GM12873 (cell line): ENCODE measurements around the gene RINL.

Experiments used
- TF ChIP-seq, protein P1 (sequence below): IDR thresholded peaks from 2 replicates; pipeline ENCODE4 v1.5.1; 2012; ENCODE audit warnings: low read depth, mild to moderate bottlenecking, moderate library complexity, low read length, control low read depth; ENCODE audit not compliant: insufficient read depth; ENCODE audit errors: missing control alignments

The RINL gene

DNA sequence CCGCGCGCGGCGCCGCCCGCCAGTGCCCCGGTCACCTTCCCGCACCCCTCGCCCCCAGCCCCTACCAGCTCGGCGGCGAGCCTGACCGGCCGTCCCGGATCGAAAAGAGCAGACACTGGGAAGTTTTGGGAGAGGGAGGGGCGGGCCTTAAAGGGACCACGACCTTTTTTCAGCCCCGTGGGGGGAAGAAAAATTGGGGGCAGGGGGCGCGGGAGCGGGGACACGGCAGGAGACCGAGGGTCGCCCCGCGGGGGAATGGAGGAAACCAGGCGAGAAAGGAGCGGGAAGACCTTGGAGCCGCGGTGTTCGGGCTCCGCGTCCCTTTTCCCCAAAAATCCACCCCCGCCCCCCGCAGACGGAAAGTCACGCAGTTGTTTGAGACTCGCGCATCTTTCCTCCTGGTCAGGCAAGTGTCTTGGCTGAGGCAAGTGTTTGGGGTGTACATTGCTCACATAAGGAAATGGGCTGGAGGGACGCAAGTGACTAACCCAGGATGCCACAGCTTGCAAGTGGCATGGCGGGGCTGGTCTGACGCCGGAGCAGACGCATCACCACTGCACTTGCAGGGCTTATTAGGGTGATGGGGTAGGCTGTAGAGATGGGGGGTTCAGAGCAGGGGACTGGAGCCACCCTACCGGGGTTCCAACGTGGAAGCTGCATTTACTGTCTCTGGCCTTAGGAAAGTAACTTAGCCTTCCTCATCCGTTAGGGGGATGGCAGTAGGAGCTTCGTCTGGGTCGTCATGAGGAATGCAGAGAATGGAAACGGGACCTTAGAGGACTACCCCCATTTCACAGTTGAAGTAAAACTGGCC, 25.6 kb downstream of the RINL start:
- TF ChIP-seq, protein P1, sequence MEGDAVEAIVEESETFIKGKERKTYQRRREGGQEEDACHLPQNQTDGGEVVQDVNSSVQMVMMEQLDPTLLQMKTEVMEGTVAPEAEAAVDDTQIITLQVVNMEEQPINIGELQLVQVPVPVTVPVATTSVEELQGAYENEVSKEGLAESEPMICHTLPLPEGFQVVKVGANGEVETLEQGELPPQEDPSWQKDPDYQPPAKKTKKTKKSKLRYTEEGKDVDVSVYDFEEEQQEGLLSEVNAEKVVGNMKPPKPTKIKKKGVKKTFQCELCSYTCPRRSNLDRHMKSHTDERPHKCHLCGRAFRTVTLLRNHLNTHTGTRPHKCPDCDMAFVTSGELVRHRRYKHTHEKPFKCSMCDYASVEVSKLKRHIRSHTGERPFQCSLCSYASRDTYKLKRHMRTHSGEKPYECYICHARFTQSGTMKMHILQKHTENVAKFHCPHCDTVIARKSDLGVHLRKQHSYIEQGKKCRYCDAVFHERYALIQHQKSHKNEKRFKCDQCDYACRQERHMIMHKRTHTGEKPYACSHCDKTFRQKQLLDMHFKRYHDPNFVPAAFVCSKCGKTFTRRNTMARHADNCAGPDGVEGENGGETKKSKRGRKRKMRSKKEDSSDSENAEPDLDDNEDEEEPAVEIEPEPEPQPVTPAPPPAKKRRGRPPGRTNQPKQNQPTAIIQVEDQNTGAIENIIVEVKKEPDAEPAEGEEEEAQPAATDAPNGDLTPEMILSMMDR, result no peak

DNA sequence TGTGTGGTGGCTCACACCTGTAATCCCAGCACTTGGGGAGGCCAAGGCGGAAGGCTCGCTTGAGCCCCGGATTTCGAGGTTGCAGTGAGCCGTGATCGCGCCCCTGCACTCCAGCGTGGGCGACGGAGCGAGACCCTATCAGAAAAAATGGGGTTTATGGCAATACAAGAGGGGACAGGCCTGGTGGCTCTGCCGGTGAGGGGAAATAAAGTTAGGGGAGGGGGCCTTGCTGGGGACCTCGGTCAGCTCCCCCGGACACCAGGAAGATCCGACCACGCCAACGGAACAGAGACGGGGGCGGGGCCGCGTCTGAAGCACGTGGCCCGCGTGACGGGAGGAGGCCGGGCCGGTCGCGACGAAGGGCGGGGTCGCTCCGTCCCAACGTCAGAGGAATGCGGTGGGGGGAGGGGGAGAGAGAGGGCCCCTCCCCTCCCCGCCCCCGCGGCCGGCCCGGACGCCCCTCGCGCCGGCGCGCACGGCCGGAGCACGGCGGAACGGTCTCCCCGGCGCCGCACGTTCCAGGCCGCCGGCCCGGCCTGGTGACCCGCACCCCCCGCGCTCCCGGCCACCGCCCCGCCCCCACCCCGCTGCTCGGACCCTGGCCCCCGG, 26.3 kb downstream of the RINL start:
- TF ChIP-seq, protein P1, result no peak

DNA sequence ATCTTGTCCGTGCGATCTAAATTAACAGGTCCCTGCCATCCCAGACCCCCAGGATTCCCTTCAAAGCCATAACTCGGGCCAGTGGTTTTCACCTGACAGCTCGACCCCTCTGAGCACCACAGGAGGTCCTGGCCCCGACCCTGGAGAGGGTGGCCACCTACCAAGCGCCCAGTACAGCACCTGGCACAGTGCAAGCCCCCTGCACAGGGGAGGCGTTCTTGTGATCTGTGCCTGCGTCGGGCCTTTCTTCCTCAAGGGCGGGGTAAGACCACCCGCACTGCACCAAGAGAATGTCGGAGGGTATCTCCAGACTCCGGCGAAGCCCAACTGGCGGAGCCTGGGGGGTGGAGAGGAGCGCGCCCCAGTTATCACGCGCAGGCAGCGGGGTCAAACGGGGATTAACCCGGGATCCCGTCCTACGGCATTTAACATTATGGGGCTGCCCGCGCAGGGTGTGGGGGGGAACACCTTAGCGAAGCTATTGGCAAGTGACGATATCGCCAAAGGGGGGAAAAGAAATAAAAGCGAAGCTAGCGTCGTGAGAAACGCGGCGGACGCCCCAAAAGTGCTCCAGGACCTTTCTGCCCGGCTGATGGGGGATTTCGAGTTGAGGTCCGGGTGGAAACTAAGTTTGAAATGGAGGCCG, 27.0 kb downstream of the RINL start:
- TF ChIP-seq, protein P1, result no peak

DNA sequence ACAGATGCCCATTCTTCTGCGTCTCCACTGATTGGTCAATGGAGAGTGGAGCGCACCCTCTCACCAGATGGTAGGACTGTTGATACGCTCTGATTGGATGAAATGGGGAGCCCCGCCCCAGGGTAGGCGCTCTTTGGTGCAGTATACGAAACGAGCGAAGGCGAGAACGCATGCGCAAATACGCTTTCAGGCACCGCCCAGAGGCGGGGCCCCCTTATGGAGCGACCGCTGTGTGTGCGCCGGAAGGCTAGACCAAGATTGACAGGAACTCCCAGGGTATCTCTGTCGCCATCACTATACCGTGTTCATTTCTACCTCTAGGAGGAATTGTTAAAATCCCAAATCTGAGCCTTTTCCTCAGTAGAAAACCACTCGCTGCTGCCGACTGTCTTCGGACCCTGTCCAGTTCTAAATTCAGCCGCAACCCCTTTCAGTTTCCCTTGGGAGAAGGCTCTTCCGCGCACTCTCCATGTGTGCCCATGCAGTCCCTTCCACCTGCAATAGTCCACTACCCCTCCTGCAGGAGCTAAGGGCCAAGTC, 27.6 kb downstream of the RINL start:
- TF ChIP-seq, protein P1, result no peak

DNA sequence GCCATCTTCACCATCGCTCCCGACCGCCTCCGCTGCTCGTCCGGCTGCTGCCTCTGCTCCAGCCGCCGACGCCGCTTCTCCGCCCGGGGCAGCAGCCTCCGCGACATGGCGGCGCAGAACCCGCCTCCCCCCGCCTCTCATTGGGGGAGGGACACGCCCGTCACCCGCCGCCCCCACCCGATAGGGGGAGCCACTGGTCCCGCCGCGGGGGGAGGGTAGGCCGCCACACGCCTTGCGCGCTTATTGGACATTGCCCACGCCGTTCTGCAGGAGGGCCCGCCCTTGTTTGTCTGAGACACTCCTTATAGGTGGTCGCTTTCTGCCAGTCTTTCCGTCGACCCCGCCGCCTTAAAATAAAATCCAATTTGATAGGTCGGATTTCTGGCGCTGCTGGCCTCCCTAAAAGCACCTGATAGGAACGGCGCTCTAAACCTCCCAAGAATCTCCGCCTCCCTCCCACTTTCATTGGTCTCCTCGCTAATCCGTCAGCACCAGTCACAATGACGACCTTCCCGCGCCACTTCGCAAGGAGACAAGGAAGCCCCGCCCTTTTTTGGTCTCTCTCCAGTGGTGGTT, 28.1 kb downstream of the RINL start, which contains the start of gene HNRNPL:
Gene HNRNPL, minus strand, starts transcription at position 127 of the 576 bp plus-strand sequence. Its CDS starts 20 bp downstream, at position 107.
- TF ChIP-seq, protein P1, result peak; percentile 42

DNA sequence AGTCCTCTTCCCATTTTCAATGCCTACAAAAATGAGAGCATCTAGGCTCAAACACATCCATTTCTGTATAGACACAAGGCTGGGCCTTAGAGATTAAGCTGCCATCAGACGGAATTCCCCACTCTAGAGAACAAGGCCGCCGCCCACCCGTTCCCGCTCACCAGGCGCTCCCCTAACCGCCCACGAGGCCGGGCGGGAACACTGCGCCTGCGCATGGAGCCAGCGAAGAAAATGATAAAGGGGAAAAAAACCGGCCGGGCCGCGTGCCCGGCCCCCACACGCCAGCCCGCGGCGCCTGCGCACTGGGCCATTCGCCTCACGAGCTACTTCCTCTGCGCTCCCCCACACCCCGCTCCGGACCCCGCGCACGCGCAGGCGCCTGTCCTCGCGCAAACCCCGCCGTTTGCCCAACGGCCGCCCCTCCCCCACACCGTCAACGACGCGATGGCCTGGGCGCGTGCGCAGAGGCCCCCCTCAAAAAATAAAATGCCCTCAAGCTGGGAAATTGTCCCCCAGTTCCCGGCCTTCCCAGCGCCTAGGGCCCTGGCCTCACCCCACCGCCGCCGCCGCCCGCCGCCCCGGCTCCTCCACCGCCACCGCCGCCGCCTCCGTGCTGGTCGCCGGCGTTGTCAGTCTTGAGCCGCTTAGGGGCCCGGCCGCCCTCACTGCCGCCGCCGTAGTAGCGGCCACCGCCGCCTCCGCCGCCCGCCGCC, 28.8 kb downstream of the RINL start:
- TF ChIP-seq, protein P1, result no peak
